GM12892 (cell line): ENCODE results near the gene ZNF385C.

ENCODE experiments used
- POLR2A ChIP-seq: IDR thresholded peaks from 2 replicates; pipeline ENCODE4 v1.6.1; 2011; ENCODE audit warnings: low read depth, low read length, control low read depth
- POLR2AphosphoS5 ChIP-seq: IDR thresholded peaks from 2 replicates; pipeline ENCODE4 v1.6.1; 2011; ENCODE audit warnings: low read depth, low read length, control low read depth

GRCh38 chr17:42049834-42050392 is 48.4 kb downstream of the ZNF385C start:
- TF ChIP-seq POLR2AphosphoS5 (no peak), POLR2A (no peak)
